Measurements from ENCODE around the gene HAO1.

DNA sequence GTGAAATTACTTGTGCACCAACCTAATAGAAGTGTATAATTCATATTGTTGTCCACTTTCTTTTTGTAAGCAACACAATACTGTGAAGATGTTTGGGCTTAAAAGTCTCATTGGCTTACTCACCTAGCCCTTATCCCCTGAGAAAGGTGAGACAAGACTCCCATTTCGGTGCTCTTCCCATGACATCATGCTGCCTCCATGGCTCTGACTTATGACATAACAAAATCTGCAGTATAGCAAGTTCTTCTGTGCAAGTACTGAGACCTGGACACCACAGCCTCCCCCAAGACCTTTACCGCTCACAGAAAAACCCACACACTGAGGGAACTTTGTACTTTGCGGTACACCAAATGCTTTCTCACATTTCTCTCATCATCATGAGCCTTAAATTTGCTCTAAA lies 50.5 kb downstream of the HAO1 start:
- TF ChIP-seq, protein P1, sequence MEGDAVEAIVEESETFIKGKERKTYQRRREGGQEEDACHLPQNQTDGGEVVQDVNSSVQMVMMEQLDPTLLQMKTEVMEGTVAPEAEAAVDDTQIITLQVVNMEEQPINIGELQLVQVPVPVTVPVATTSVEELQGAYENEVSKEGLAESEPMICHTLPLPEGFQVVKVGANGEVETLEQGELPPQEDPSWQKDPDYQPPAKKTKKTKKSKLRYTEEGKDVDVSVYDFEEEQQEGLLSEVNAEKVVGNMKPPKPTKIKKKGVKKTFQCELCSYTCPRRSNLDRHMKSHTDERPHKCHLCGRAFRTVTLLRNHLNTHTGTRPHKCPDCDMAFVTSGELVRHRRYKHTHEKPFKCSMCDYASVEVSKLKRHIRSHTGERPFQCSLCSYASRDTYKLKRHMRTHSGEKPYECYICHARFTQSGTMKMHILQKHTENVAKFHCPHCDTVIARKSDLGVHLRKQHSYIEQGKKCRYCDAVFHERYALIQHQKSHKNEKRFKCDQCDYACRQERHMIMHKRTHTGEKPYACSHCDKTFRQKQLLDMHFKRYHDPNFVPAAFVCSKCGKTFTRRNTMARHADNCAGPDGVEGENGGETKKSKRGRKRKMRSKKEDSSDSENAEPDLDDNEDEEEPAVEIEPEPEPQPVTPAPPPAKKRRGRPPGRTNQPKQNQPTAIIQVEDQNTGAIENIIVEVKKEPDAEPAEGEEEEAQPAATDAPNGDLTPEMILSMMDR (IDR thresholded peaks at IDR 0.05), result no peak
- no peak for TF ChIP-seq POLR2A (IDR thresholded peaks at IDR 0.05)
